ENCODE results near the gene IGLON5.
A peak's percentile ranks its signal among the peaks of the same experiment; 100 is the strongest.

IGLON5 gene

DNA sequence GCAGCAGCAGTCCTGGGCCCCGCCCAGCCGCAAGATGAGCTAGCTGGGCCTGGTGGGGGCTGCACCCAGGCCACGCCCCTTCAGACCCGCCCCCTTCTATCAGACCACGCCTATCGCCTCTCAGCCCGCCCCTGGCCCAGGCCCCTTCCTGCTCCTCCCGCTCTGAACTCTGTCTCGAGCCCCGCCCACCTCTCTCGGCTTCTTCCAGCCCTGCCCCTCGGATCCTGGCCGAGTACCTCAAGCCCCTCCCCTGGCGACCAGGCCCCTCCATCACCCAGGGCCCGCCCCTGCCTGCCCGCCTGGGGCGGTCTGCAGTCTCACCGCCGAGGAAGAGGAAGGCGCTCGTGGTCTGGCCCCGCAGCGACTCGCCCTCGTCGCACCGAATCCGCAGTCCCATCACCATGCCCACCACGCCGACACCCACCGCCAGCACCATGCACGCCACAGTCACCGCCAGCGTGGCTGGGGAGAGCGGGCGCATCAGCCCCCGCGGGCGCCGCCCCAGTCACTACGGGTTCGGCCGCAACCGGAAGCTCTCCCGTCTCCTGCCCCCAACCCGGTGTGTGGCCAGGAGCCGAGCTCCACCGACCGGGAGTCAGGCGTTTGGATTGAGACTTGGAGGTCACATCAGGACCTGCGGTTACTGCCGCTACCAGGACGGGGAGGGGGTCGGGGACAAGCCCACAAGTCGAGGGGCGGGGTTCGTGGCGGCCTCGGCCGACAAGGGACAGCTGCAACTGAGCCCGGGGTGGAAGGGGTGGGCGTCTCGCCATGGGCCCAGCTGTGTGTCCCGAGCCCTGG is 56.3 kb downstream of the IGLON5 start:
- TF ChIP-seq, protein P1, sequence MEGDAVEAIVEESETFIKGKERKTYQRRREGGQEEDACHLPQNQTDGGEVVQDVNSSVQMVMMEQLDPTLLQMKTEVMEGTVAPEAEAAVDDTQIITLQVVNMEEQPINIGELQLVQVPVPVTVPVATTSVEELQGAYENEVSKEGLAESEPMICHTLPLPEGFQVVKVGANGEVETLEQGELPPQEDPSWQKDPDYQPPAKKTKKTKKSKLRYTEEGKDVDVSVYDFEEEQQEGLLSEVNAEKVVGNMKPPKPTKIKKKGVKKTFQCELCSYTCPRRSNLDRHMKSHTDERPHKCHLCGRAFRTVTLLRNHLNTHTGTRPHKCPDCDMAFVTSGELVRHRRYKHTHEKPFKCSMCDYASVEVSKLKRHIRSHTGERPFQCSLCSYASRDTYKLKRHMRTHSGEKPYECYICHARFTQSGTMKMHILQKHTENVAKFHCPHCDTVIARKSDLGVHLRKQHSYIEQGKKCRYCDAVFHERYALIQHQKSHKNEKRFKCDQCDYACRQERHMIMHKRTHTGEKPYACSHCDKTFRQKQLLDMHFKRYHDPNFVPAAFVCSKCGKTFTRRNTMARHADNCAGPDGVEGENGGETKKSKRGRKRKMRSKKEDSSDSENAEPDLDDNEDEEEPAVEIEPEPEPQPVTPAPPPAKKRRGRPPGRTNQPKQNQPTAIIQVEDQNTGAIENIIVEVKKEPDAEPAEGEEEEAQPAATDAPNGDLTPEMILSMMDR (IDR thresholded peaks at IDR 0.05; ENCODE audit: low read depth, low read length, missing control alignments), result no peak
- peak overlapping the region; percentile 92 for H3K4me3 ChIP-seq (replicated peaks; ENCODE audit: low read depth, low read length)
- DNase-seq (ENCODE audit: extremely low read depth, low read depth), result peak; percentile 93

DNA sequence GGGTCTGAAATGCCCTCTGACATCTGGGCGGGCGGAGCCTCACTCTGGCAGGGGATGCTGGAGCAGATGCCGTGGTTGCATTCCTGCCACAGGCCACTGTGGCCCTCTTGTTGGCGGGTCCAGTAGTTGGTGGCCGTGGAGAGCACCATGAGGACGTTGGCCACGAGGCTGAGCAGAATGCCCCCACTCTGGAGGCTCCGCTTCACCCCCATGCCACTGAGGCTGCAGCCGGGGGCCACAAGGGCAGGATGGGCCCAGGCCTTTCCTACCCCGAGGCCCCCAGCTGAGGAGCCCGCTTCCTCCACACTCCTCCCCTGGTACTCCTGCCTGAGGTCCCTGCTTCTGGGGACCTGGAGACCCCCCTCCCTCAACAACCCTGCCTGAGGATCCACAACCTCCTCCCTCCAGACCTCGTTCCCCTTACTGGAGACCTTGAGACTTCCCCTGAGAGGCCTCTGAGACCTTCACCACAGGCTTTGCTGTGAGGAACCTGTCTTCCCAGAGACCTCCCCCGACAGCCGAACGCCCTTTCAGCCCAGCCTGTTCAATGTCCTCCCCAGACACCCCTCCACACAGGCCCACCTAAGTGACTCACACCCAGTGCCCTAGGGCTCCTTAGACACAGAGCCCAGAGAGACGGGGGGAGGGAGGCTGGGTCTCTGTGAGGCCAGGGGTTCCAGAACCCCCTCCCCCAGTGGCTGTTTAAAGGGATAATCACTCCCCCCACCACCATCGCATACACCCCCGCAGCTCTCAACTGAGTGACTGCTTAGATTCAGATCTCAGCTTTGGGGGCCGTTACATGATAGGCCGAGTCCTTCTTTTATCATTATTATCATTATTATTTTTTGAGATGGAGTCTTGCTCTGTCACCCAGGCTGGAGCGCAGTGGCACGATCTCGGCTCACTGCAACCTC is 57.2 kb downstream of the IGLON5 start, which contains the start of gene CLDND2:
TSS of gene CLDND2 (minus strand) at position 638 of the 917 bp plus-strand sequence. CDS start at position 212, 426 bp downstream.
- TF ChIP-seq, protein P1 (IDR thresholded peaks at IDR 0.05; ENCODE audit: low read depth, low read length, missing control alignments), result no peak
- peak within 1 kb of the TSS; percentile 92 for H3K4me3 ChIP-seq (replicated peaks; ENCODE audit: low read depth, low read length)
- no peak for DNase-seq (ENCODE audit: extremely low read depth, low read depth)

DNA sequence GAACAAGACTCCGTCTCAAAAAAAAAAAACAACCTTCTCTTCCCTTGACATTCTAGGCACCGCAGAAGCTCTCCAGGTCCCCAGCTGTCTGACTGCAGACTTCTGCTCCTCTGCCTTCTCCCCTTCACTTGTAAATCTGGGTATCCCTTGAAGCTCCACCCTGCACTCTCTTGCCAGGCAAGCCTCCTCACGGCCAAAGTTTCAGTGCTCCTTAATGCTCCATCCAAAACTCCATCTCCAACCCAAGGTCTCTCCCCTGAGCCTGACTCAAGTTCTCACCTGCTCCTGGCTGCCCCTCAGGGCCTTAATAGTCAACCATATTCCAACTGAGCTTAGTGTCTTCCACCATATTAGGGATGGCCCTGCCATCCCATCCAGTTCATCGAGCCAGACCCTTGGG is 58.8 kb downstream of the IGLON5 start:
- H3K4me3 ChIP-seq (replicated peaks; ENCODE audit: low read depth, low read length), result no peak overlapping the region
- DNase-seq (ENCODE audit: extremely low read depth, low read depth), result no peak
- TF ChIP-seq, protein P1 (IDR thresholded peaks at IDR 0.05; ENCODE audit: low read depth, low read length, missing control alignments), result no peak

DNA sequence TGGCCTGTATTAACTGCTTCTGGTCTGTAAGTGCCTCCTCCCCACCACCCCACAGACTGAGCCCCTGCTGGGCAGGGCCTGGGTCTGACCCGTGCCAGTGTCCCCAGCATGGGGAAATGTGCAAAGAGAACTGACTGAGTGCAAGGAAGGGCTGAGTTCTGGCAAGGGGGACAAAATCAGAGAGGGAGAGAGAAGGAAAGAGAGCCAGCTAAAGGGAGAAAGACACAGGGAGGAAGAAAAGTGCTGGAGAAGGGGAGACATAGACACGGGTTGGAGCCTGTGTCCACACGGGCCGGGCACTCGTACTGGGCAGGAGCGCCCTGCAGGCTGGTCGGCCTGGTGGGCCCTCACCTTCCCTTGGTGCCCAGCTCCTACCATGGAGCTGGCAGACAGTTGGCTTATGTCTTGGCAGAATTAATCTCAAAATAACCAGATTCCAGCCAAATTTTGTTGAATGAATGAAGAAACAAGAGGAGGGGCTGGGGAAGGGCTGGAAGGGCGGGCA is 59.8 kb downstream of the IGLON5 start:
- TF ChIP-seq, protein P1 (IDR thresholded peaks at IDR 0.05; ENCODE audit: low read depth, low read length, missing control alignments), result no peak
- DNase-seq (ENCODE audit: extremely low read depth, low read depth), result no peak
- H3K4me3 ChIP-seq (replicated peaks; ENCODE audit: low read depth, low read length), result no peak overlapping the region

DNA sequence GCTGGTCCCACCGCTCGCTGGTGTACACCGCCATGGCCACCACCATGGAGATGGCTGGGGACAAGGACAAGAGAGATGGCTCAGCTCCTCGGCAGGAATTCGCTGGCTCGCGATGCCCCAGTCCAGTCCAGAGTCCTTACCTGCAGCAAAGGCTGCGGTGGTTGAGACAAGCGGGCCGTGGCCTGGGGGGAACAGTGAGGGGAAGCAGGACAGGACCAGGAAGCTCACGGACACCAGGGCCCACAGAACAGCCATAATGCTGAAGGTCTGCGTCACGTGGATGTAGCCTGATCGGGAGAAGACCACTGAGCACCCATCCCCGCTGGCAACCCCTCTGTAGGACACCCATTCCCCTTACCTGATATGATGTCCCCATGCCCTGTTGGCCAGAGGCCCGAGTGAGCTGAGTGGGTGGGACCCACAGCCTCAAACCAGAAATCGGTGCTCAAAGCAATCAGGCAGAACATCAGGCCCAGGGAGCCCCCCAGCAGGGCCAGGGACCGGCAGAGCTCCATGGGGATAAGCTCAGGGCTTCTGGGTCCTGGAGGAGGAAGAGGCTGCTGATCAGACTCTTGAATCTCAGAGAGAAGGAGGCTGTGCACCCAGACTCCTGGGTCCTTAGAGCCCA is 60.7 kb downstream of the IGLON5 start:
- H3K4me3 ChIP-seq (replicated peaks; ENCODE audit: low read depth, low read length), result no peak overlapping the region
- DNase-seq (ENCODE audit: extremely low read depth, low read depth), result no peak
- TF ChIP-seq, protein P1 (IDR thresholded peaks at IDR 0.05; ENCODE audit: low read depth, low read length, missing control alignments), result no peak

All from HFF-Myc (cell line).